ENCODE measurements around the gene SCN1A. TPM values are rescaled to one million over a fixed set of nuclear protein-coding genes. Genes with fewer than 3 reads are reported as not detected.

Gene SCN1A
- total and polyA plus RNA-seq, 2 of the 8 experiments (the other 6 are each of a cell fraction or from before 2014, with no cell fraction given) = 0.18 to 1.9 TPM

DNA sequence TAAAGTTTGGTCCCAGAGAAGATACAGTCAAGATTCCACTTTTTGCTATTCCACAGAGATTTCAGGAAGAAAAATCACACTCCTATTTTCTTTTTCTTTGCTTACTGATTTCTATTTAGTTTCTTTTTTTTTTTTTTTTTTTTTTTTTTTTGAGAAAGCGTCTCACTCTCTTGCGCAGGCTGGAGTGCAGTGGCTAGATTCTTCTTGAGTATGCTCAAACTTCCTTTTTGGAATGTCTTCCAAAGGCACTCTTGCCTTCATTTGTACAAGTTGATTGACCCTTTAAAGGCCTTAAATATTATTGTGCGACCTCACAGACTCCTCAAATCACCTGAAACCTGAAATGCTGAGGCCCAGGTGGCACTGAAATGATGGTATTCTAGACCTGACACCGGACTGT lies 9.6 kb downstream of the SCN1A start (continued):
- TF ChIP-seq, protein P1, sequence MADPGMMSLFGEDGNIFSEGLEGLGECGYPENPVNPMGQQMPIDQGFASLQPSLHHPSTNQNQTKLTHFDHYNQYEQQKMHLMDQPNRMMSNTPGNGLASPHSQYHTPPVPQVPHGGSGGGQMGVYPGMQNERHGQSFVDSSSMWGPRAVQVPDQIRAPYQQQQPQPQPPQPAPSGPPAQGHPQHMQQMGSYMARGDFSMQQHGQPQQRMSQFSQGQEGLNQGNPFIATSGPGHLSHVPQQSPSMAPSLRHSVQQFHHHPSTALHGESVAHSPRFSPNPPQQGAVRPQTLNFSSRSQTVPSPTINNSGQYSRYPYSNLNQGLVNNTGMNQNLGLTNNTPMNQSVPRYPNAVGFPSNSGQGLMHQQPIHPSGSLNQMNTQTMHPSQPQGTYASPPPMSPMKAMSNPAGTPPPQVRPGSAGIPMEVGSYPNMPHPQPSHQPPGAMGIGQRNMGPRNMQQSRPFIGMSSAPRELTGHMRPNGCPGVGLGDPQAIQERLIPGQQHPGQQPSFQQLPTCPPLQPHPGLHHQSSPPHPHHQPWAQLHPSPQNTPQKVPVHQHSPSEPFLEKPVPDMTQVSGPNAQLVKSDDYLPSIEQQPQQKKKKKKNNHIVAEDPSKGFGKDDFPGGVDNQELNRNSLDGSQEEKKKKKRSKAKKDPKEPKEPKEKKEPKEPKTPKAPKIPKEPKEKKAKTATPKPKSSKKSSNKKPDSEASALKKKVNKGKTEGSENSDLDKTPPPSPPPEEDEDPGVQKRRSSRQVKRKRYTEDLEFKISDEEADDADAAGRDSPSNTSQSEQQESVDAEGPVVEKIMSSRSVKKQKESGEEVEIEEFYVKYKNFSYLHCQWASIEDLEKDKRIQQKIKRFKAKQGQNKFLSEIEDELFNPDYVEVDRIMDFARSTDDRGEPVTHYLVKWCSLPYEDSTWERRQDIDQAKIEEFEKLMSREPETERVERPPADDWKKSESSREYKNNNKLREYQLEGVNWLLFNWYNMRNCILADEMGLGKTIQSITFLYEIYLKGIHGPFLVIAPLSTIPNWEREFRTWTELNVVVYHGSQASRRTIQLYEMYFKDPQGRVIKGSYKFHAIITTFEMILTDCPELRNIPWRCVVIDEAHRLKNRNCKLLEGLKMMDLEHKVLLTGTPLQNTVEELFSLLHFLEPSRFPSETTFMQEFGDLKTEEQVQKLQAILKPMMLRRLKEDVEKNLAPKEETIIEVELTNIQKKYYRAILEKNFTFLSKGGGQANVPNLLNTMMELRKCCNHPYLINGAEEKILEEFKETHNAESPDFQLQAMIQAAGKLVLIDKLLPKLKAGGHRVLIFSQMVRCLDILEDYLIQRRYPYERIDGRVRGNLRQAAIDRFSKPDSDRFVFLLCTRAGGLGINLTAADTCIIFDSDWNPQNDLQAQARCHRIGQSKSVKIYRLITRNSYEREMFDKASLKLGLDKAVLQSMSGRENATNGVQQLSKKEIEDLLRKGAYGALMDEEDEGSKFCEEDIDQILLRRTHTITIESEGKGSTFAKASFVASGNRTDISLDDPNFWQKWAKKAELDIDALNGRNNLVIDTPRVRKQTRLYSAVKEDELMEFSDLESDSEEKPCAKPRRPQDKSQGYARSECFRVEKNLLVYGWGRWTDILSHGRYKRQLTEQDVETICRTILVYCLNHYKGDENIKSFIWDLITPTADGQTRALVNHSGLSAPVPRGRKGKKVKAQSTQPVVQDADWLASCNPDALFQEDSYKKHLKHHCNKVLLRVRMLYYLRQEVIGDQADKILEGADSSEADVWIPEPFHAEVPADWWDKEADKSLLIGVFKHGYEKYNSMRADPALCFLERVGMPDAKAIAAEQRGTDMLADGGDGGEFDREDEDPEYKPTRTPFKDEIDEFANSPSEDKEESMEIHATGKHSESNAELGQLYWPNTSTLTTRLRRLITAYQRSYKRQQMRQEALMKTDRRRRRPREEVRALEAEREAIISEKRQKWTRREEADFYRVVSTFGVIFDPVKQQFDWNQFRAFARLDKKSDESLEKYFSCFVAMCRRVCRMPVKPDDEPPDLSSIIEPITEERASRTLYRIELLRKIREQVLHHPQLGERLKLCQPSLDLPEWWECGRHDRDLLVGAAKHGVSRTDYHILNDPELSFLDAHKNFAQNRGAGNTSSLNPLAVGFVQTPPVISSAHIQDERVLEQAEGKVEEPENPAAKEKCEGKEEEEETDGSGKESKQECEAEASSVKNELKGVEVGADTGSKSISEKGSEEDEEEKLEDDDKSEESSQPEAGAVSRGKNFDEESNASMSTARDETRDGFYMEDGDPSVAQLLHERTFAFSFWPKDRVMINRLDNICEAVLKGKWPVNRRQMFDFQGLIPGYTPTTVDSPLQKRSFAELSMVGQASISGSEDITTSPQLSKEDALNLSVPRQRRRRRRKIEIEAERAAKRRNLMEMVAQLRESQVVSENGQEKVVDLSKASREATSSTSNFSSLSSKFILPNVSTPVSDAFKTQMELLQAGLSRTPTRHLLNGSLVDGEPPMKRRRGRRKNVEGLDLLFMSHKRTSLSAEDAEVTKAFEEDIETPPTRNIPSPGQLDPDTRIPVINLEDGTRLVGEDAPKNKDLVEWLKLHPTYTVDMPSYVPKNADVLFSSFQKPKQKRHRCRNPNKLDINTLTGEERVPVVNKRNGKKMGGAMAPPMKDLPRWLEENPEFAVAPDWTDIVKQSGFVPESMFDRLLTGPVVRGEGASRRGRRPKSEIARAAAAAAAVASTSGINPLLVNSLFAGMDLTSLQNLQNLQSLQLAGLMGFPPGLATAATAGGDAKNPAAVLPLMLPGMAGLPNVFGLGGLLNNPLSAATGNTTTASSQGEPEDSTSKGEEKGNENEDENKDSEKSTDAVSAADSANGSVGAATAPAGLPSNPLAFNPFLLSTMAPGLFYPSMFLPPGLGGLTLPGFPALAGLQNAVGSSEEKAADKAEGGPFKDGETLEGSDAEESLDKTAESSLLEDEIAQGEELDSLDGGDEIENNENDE (IDR thresholded peaks at IDR 0.05; ENCODE audit: insufficient replicate concordance, low read length) = no peak
- no peak for TF ChIP-seq GABPA (IDR thresholded peaks at IDR 0.05; ENCODE audit: borderline replicate concordance, insufficient read depth, low read length)
- no peak for TF ChIP-seq POLR2A (IDR thresholded peaks at IDR 0.05; ENCODE audit: control extremely low read depth in 1 of 2, low read depth in 2 of 2, low read length in 2 of 2)
- no peak for TF ChIP-seq ASH2L (IDR thresholded peaks at IDR 0.05; ENCODE audit: low read length)
- TF ChIP-seq, protein P2, sequence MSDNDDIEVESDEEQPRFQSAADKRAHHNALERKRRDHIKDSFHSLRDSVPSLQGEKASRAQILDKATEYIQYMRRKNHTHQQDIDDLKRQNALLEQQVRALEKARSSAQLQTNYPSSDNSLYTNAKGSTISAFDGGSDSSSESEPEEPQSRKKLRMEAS (IDR thresholded peaks at IDR 0.05) = no peak
- TF ChIP-seq RXRA (IDR thresholded peaks at IDR 0.05; ENCODE audit: insufficient read depth, low read depth, low read length) = no peak
- TF ChIP-seq SIN3A (conservative IDR thresholded peaks at IDR 0.05 in 1 of 2, IDR thresholded peaks at IDR 0.05 in 1 of 2; ENCODE audit: low read depth in 1 of 2, low read length in 2 of 2) = no peak
- TF ChIP-seq, protein P3, sequence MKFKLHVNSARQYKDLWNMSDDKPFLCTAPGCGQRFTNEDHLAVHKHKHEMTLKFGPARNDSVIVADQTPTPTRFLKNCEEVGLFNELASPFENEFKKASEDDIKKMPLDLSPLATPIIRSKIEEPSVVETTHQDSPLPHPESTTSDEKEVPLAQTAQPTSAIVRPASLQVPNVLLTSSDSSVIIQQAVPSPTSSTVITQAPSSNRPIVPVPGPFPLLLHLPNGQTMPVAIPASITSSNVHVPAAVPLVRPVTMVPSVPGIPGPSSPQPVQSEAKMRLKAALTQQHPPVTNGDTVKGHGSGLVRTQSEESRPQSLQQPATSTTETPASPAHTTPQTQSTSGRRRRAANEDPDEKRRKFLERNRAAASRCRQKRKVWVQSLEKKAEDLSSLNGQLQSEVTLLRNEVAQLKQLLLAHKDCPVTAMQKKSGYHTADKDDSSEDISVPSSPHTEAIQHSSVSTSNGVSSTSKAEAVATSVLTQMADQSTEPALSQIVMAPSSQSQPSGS (IDR thresholded peaks at IDR 0.05; ENCODE audit: low read length) = no peak
